HepG2 (cell line): ENCODE data around the gene GGA2. TPM values are rescaled to one million over a fixed set of nuclear protein-coding genes. Genes with fewer than 3 reads are reported as not detected.

Experiments used
- ARNT ChIP-seq: fragments of 450-650 bp; IDR thresholded peaks from 2 replicates; pipeline ENCODE4 v1.6.1; 2017
- ASH2L ChIP-seq: fragments of 300-600, 200-600 bp; sonication (generic); IDR thresholded peaks from 2 replicates; pipeline ENCODE4 v1.7.0; 2017; ENCODE audit warnings: low read depth, mild to moderate bottlenecking, moderate library complexity, mixed read lengths, low read length; ENCODE audit not compliant: insufficient read length
- CEBPB ChIP-seq: IDR thresholded peaks from 2 replicates; pipeline ENCODE4 v1.6.1; 2011; ENCODE audit warnings: low read depth, low read length, improper control_type of control experiment, borderline replicate concordance
- ESRRA ChIP-seq: sonication (generic); formaldehyde crosslinking; IDR thresholded peaks from 2 replicates; pipeline ENCODE4 v1.5.1; 2020; ENCODE audit warnings: mild to moderate bottlenecking, low read depth, missing genetic modification reagents
- HNRNPH1 ChIP-seq: fragments of 200-400 bp; formaldehyde crosslinking; optimal IDR thresholded peaks from 2 replicates; pipeline ENCODE3; 2017; ENCODE audit warnings: mild to moderate bottlenecking, low read depth, low read length
- KDM5B ChIP-seq: sonication (generic); formaldehyde crosslinking; IDR thresholded peaks from 2 replicates; pipeline ENCODE4 v1.4.0; 2020; ENCODE audit warnings: missing genetic modification reagents, mild to moderate bottlenecking, borderline replicate concordance
- MEIS1 ChIP-seq: sonication (generic); formaldehyde crosslinking; IDR thresholded peaks from 2 replicates; pipeline ENCODE4 v1.9.0; 2021; ENCODE audit warnings: mild to moderate bottlenecking, missing genetic modification reagents, moderate library complexity, borderline replicate concordance
- PRPF4 ChIP-seq: fragments of 200-400 bp; formaldehyde crosslinking; IDR thresholded peaks from 2 replicates; pipeline ENCODE4 v1.6.1; 2016; ENCODE audit warnings: low read length, low read depth; ENCODE audit not compliant: poor library complexity, severe bottlenecking
- PTBP1 ChIP-seq: fragments of 200-400 bp; formaldehyde crosslinking; IDR thresholded peaks from 2 replicates; pipeline ENCODE4 v1.6.1; 2018; ENCODE audit warnings: low read length, low read depth; ENCODE audit not compliant: poor library complexity, severe bottlenecking
- RORA ChIP-seq: sonication (generic); formaldehyde crosslinking; IDR thresholded peaks from 2 replicates; pipeline ENCODE4 v1.5.0; 2020; ENCODE audit warnings: mild to moderate bottlenecking, missing genetic modification reagents, moderate library complexity
- SALL1 ChIP-seq: sonication (generic); formaldehyde crosslinking; IDR thresholded peaks from 2 replicates; pipeline ENCODE4 v1.8.0; 2022; ENCODE audit warnings: mild to moderate bottlenecking, missing genetic modification reagents
- SP4 ChIP-seq: sonication (generic); formaldehyde crosslinking; IDR thresholded peaks from 2 replicates; pipeline ENCODE4 v1.8.1; 2023; ENCODE audit warnings: mild to moderate bottlenecking, missing genetic modification reagents
- SRSF9 ChIP-seq: fragments of 200-400 bp; formaldehyde crosslinking; IDR thresholded peaks from 2 replicates; pipeline ENCODE4 v1.6.1; 2018; ENCODE audit warnings: borderline replicate concordance, mild to moderate bottlenecking, low read depth, low read length; ENCODE audit not compliant: insufficient read depth, poor library complexity, severe bottlenecking
- STAT5B ChIP-seq: sonication (generic); formaldehyde crosslinking; IDR thresholded peaks from 2 replicates; pipeline ENCODE4 v1.4.0; 2020; ENCODE audit warnings: missing genetic modification reagents
- ZNF205 ChIP-seq: IDR thresholded peaks from 2 replicates; pipeline ENCODE4 v1.6.1; 2018; ENCODE audit warnings: missing biosample characterization, missing genetic modification reagents
- ZNF430 ChIP-seq: sonication (generic); formaldehyde crosslinking; IDR thresholded peaks from 2 replicates; pipeline ENCODE4 v1.9.0; 2021; ENCODE audit warnings: mild to moderate bottlenecking, missing genetic modification reagents
- ZNF484 ChIP-seq: sonication (generic); formaldehyde crosslinking; IDR thresholded peaks from 2 replicates; pipeline ENCODE4 v1.5.1; 2020; ENCODE audit warnings: mild to moderate bottlenecking, low read depth, missing genetic modification reagents, borderline replicate concordance
- polyA plus RNA-seq, 8 experiments: library from polyadenylated mRNA; depleted of rRNA in 3 of 8; stranded (reverse) in 7 of 8; unstranded in 1 of 8; fragments of >200 nt; fragmentation: Illumina TruSeq in 4 of 8; extraction: Trizol in 4 of 8; gene quantifications; 2 replicates each; pipeline versions ENCODE4 v1.2.1 to v1.2.3, GENCODE V29; 2011 to 2016; ENCODE audit warnings: low read depth in 4 of 8, missing spikeins in 1 of 8, mixed read lengths in 1 of 8; ENCODE audit not compliant: insufficient read depth in 1 of 8
- total RNA-seq, 5 experiments: library from RNA; depleted of rRNA; stranded (reverse); fragments of >200 nt; fragmentation: Illumina TruSeq; extraction: Trizol; gene quantifications; 2 replicates each; pipeline ENCODE4 v1.2.3, GENCODE V29; 2016; ENCODE audit warnings: low read depth in 1 of 5
- TF ChIP-seq, protein P1 (sequence below): sonication (generic); formaldehyde crosslinking; conservative IDR thresholded peaks from 2 replicates; pipeline ENCODE4 v1.8.0; 2022; ENCODE audit warnings: missing genetic modification reagents
- TF ChIP-seq, protein P2 (sequence below): sonication (generic); formaldehyde crosslinking; IDR thresholded peaks from 2 replicates; pipeline ENCODE4 v1.4.0; 2020; ENCODE audit warnings: mild to moderate bottlenecking, missing genetic modification reagents
- TF ChIP-seq, protein P3 (sequence below): sonication (generic); formaldehyde crosslinking; IDR thresholded peaks from 2 replicates; pipeline ENCODE4 v1.4.0; 2020; ENCODE audit warnings: mild to moderate bottlenecking, missing genetic modification reagents, borderline replicate concordance
- TF ChIP-seq, protein P4 (sequence below): sonication (generic); formaldehyde crosslinking; IDR thresholded peaks from 2 replicates; pipeline ENCODE4 v1.4.0; 2020; ENCODE audit warnings: missing genetic modification reagents

Gene GGA2
- total and polyA plus RNA-seq, 2 of the 13 experiments (the other 11 are each of a cell fraction or from before 2014, with no cell fraction given): 51.5 to 69.8 TPM

DNA sequence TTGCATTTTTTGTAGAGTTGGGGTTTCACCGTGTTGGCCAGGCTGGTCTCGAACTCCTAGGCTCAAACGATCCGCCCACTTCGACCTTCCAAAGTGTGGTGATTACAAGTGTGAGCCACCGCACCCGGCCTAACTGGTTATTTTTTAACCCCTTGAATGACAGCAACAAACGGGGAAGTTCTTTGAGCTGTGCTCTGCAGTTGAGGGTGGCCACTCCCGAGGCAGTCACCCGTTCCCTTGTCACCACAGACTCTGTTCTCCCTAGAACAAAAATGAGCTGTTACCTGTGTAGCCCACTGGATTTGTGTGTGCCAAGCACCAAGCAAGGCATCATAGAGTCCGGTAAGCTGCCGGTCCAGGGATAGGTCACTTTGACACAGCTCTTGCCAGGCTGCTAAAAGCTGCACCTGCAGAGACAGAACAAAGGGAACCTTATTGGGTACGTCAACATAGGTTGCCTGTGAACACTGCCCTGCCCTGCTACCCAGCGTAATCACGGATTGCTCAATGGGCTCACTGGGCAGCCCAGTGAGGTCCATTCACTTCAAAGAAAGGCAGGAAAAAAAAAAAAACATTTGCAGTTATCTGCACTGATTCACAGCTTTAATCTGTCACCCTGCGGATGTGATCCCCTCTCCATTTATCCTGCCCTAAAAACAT lies 76.9 kb downstream of the GGA2 start (continued):
- TF ChIP-seq, protein P1, sequence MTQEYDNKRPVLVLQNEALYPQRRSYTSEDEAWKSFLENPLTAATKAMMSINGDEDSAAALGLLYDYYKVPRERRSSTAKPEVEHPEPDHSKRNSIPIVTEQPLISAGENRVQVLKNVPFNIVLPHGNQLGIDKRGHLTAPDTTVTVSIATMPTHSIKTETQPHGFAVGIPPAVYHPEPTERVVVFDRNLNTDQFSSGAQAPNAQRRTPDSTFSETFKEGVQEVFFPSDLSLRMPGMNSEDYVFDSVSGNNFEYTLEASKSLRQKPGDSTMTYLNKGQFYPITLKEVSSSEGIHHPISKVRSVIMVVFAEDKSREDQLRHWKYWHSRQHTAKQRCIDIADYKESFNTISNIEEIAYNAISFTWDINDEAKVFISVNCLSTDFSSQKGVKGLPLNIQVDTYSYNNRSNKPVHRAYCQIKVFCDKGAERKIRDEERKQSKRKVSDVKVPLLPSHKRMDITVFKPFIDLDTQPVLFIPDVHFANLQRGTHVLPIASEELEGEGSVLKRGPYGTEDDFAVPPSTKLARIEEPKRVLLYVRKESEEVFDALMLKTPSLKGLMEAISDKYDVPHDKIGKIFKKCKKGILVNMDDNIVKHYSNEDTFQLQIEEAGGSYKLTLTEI (CRISPR knock-in tag): no peak
- TF ChIP-seq SRSF9: no peak
- TF ChIP-seq ARNT: no peak
- TF ChIP-seq, protein P2, sequence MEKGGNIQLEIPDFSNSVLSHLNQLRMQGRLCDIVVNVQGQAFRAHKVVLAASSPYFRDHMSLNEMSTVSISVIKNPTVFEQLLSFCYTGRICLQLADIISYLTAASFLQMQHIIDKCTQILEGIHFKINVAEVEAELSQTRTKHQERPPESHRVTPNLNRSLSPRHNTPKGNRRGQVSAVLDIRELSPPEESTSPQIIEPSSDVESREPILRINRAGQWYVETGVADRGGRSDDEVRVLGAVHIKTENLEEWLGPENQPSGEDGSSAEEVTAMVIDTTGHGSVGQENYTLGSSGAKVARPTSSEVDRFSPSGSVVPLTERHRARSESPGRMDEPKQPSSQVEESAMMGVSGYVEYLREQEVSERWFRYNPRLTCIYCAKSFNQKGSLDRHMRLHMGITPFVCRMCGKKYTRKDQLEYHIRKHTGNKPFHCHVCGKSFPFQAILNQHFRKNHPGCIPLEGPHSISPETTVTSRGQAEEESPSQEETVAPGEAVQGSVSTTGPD: no peak
- TF ChIP-seq ZNF205: no peak
- no peak for TF ChIP-seq ESRRA (CRISPR knock-in tag)
- no peak for TF ChIP-seq SALL1
- TF ChIP-seq, protein P3, sequence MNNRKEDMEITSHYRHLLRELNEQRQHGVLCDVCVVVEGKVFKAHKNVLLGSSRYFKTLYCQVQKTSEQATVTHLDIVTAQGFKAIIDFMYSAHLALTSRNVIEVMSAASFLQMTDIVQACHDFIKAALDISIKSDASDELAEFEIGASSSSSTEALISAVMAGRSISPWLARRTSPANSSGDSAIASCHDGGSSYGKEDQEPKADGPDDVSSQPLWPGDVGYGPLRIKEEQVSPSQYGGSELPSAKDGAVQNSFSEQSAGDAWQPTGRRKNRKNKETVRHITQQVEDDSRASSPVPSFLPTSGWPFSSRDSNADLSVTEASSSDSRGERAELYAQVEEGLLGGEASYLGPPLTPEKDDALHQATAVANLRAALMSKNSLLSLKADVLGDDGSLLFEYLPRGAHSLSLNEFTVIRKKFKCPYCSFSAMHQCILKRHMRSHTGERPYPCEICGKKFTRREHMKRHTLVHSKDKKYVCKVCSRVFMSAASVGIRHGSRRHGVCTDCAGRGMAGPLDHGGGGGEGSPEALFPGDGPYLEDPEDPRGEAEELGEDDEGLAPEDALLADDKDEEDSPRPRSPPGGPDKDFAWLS (CRISPR knock-in tag): no peak
- TF ChIP-seq SP4 (CRISPR knock-in tag): 0 out of 2 replicates have a peak, but pooled peaks have one; percentile 14
- TF ChIP-seq ZNF484 (CRISPR knock-in tag): no peak
- TF ChIP-seq STAT5B (CRISPR knock-in tag): no peak
- no peak for TF ChIP-seq ZNF430 (CRISPR knock-in tag)
- 0 out of 2 replicates have a peak, but pooled peaks have one; percentile 21 for TF ChIP-seq KDM5B (CRISPR knock-in tag)
- TF ChIP-seq, protein P4, sequence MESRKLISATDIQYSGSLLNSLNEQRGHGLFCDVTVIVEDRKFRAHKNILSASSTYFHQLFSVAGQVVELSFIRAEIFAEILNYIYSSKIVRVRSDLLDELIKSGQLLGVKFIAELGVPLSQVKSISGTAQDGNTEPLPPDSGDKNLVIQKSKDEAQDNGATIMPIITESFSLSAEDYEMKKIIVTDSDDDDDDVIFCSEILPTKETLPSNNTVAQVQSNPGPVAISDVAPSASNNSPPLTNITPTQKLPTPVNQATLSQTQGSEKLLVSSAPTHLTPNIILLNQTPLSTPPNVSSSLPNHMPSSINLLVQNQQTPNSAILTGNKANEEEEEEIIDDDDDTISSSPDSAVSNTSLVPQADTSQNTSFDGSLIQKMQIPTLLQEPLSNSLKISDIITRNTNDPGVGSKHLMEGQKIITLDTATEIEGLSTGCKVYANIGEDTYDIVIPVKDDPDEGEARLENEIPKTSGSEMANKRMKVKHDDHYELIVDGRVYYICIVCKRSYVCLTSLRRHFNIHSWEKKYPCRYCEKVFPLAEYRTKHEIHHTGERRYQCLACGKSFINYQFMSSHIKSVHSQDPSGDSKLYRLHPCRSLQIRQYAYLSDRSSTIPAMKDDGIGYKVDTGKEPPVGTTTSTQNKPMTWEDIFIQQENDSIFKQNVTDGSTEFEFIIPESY (CRISPR knock-in tag): no peak
- no peak for TF ChIP-seq PRPF4
- no peak for TF ChIP-seq HNRNPH1
- TF ChIP-seq PTBP1: no peak
- TF ChIP-seq RORA: no peak
- no peak for TF ChIP-seq ASH2L
- peak; percentile 74 for TF ChIP-seq CEBPB
- no peak for TF ChIP-seq MEIS1 (CRISPR knock-in tag)
